HG03039 (cell line): Measurements from ENCODE around the gene ARHGAP8.
"Not testable (repeated sequence)": the region's sequence is repeated elsewhere in the genome, so short reads cannot be mapped to it uniquely, and the experiment has no call there.

Experiments
- ATAC-seq: cut with Tn5 transposase; IDR thresholded peaks from one replicate; pipeline ENCODE4 v1.9.1; 2021; ENCODE audit warnings: mild to moderate bottlenecking, moderate library complexity; ENCODE audit not compliant: unreplicated experiment

The ARHGAP8 gene

DNA sequence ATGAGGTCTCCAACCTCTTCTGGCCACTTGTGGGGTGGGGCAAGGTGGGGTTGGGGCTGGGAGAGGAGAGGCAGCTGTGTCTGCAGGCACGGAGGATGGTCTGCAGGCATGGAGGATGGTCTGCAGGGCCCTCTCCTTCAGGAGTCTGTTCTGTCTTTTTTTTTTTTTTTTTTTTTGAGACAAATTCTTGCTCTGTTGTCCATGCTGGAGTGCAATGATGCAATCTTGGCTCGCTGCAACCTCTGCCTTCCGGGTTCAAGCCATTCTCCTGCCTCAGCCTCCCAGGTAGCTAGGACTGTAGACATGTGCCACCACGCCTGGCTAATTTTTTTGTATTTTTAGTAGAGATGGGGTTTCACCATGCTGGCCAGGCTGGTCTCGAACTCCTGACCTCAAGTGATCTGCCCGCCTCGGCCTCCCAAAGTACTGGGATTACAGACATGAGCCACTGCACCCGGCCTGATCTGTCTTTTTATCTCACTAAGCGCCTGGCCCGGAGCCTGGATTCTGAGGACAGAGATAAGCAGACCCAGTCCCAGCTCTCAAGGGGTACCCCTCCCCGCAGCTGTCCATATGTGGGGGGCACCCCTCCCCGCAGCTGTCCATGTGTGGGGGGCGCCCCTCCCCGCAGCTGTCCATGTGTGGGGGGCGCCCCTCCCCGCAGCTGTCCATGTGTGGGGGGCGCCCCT is 47.7 kb downstream of the ARHGAP8 start:
- ATAC-seq: not testable (repeated sequence)

DNA sequence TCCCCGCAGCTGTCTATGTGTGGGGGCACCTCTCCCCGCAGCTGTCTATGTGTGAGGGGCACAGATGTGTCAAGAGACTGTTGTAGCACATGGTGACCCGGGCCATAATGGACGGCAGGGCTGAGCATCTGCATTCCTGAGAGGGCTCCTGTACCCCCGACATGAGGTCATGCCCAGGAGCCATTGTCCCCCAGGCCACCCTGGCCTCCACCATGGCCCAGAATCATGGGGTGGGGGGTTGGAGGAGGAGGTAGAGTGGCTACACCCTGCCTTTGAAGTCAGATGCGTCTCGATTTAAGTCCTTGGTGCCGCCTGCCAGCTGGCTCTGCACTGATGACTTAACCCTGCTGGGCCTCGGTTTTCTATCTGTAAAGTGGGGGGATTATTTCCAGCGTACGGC is 49.1 kb downstream of the ARHGAP8 start:
- no peak for ATAC-seq

DNA sequence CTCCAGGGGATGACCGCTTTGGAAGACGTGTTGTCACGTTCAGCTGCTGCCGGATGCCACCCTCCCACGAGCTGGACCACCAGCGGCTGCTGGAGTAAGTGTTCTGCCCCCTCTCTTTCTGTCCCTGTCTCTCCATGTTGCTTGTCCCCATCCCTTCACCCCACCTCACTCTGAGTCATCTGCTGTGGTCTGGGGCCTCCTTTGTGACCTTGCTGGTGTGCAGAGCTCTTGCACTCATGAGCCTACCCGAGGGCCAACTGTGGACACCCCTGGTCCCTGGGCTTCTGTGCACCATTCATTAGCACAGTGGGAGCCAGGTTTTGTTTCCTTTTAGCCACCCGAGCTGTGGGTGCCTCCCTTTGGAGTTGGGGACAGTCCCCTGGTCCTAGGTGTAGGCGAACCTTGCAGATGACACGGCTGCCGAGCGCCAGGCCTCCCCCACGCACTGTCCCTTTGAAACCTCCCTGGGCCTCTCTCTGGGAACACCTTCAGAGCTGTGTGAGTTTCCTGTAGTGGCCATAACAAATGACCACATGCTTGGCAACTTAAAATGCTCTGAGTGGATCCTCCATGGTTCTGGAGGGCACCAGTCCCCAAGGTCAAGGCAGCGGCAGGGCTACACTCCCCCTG is 49.8 kb downstream of the ARHGAP8 start:
- no peak for ATAC-seq

DNA sequence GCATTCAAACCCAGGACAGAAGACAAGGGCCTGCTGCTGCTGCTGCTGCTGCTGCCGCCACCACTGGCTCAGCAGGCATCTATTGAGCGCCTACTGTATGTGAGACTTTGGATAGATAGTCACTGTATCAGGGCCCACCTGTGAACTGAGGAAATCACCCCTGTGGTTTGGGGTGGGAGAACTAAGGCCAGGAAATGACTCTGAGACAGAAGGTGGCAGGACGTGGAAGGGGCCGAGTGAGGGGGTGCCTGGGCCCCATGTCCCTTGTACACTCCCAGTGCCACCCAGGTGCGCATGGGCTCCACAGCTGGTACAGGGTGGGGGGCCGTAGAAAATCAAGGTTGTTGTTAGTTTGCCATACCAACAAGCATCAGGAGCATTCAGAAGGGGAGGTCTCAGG is 50.6 kb downstream of the ARHGAP8 start:
- ATAC-seq: no peak

DNA sequence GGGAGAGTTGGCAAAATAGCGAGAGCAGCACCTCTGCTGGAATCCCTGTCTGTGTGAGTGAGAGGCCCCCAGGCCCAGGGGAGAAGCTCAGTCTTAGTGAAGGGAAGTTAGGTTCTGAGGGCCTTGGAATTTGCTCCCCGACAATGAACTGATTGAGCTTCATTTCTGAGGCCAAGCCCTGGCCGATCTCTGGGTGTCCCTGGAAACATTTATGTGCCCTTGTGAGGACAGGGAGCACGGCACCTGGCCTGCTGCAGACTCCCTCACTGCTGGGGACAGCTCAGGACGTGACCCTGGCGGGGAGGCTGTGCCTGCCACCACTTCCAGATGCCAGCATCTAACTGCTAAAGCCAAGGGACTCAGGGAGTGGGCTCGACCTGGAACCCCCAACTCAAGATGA is 52.0 kb downstream of the ARHGAP8 start:
- ATAC-seq: no peak

DNA sequence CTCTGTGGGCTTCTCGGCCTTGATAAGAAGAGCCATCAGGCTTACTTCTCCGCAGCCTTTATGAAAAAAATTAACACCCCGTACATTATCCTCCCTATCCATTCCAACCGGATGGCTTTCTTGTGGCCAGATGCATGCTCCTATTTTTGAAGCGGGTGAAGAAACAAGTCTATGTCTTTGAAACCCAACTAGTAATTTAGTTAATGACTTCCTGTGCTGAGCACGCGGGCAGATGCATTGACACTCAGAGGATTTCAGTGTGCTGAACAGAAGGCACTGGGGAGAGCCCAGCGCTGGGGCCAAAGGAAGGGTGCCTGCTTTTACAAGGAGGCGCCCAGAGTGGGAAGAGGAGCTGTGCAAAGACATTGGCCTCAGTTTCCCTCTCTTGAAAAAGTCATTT is 53.3 kb downstream of the ARHGAP8 start:
- ATAC-seq: no peak

DNA sequence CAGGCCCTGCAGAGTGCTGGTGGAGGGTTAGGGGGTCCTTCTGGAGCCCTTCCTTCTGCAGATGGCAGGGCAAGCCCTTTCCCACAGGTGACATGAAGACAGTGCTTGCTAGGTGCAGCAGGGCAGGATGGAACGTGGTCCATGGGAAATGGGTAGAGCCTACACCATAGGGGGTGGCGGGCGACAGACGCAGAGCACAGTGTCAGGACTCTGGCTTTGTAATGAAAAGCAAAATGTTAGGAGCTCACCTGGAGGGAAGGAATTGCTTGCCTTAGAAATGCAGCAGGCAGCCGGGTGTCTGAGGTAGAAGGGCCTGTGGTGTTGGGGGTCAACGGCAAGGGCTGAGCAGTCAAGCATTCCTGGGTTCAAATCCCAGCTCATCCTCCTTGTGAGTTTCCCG is 54.9 kb downstream of the ARHGAP8 start:
- no peak for ATAC-seq

DNA sequence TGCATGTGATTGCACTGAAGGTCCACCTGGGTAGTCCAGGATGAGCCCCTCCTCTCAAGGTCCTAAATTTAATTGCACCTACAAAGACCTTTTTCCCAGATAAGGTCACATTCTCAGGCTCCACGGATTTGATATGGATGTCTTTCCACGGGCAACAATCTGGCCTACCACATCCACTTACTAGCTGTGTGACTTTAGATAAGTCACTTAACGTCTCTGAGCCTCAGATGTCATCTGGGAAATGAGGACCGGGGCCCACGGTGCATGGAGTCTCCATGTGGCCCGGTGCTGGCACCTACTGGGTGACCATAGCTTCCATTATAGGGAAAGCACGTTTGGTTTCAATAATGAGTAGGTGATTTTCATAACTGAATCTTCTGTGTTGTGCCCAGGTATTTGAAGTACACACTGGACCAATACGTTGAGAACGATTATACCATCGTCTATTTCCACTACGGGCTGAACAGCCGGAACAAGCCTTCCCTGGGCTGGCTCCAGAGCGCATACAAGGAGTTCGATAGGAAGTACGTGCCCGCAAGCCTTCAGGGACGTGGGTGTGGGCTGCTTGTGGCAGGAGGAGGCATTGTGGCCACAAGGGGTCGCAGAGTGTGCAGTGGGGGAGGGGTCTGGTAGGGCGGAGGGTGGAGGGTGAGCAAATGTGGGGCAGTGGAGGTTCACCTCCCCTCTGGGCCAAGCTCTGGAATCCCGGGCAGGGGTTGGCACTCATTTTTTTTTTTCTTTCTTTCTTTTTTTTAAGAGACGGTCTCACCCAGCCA is 55.7 kb downstream of the ARHGAP8 start:
- ATAC-seq: no peak

DNA sequence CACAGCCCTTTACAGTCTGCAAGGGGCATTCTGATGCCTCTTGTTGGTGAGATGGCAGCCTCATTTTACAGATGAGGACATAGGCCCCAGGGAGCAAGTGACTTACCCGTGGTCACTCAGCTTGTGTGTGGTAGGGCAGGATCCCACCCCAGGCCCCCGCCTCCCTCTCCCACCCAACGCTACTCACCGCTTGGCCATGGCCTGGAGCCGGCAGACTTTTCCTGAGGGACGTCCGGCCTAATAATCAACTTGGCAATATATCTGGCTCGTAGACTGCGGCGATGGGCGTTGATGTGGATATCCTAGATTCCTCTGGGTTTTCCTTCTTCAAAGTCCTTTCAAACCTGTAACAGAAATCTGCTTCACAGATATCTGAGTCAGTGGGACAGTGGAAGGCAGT is 57.1 kb downstream of the ARHGAP8 start:
- no peak for ATAC-seq

DNA sequence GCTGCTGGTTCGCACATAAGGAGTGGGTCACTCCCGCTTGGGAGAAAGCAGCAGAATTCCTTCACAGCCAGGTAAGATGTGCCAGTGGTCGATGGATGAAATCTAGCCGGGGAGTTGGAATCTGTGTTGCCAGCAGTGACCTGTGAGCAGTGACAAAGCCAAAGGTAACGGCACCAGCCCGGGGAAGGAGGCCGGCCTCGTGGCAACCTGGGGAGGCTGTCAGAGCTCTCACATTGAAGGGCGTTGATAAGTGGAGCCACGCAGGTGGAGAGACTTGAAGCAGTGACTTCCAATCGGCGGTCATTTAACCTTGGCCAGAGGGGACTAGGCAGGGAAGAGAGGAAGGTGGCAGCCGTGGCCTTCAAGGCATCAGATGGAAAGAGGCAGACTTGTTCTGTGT is 58.8 kb downstream of the ARHGAP8 start:
- no peak for ATAC-seq

DNA sequence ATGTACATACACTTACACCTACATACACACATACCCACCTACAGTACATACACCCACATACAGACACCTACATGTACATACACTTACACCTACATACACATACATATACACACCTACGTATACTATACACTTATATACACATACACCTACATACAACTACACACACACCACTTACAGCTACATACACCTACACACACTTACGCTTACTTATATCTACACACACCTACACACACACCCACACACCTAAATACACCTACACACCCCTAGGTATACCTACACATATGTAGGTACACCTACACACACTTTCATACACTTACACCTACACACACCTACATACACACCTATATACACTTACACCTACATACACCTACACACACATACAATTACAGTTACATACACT is 61.0 kb downstream of the ARHGAP8 start:
- no peak for ATAC-seq

DNA sequence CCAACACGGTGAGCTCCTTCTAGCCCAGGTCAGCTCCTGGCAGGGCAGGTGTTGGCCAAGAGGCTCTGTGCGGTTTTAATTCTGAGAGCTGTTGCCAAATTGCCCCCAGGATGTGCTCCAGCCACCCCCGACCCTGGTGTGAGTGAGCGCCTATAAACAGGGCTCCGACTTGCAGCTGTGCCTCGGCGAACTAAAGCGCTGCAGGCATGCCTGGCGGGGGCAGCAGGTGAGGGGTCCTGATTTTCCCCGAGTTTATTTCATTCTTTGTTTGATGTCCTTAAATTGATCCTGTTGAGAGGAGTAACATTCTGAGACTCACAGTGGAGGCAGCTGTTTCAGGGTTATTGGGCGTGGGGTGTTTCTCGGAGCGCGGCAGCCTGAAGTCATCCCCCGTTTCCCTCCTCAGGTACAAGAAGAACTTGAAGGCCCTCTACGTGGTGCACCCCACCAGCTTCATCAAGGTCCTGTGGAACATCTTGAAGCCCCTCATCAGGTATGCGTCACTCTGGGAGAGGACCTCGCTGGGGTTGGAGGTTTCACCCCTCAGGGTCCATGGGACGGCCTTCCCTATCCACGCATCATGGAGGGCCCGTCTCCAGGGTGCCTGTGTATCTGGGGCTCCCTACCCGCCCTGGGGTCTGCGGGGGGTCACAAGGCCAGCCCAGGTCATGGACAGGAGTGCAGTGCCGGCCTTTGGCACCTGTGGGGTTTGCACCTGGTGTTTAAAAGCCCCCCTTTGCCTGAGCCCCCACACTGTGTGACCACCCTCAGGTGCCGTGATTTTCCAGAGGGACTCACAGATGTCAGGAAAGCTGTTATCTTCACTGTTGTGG is 62.1 kb downstream of the ARHGAP8 start:
- ATAC-seq: no peak

DNA sequence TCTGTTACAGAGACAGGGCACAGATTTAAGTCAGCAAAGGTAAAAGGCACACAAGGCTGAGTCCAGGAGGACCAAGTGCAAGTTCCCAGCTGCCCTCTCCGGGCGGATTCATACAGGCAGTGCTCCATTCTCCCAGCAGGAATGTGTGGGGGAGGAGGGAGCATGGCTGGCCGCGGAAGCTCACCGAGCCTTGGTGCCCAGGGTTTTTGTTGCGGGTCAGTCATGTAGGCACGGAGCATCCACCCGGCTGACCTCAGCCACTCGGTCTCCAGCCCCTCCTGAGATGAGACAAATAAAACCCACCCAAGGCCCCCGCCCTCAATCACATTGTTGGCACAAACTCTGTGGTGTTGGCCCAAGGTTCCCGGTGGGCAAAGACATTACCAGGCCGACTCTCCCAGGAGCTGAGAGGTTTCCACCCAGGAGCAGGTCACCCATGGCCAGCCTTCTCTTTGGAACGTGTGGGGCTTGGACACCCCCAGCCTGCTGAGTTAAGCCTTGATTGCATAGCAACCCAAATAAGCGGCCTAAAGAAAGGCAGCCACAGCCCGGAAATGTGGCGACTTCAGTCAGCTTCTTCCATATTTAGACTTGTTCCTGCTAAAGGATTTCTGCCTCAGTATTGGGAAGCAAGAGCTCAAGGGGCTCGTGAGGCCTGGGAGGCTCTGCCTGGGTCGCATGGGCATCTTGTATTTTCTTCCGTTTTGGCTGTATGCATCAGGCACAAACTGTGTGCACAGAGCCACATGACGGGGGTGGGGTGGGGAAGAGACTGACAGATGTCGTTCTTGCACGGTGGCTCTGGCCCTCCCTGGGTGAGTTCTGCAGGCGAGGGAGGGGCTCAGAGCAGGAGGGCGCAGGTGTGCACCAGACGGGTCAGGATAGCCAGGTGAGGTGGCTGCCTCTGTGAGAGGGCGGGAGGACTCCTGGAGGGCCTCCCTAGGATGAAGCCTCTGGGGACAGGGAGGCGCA is 63.0 kb downstream of the ARHGAP8 start:
- no peak for ATAC-seq

DNA sequence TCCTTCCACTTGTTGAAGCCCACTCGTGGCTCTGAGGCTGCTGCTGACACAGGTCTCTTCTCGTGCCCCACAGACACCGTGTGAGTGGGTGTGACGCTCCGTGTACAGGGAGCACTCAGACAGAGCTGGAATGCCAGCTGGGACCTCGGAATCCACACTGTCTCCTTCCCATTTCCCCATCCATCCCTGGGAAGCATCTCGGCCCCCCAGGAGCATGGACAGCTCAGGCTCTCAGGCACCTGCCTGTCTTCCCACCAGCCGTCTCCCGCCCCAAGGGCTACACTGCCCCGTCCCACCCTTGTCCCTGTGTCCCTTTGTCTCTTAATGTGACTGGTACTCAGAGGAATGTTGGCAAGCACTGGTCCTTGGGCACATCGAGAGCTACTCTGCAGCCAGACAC is 63.8 kb downstream of the ARHGAP8 start:
- ATAC-seq: no peak

DNA sequence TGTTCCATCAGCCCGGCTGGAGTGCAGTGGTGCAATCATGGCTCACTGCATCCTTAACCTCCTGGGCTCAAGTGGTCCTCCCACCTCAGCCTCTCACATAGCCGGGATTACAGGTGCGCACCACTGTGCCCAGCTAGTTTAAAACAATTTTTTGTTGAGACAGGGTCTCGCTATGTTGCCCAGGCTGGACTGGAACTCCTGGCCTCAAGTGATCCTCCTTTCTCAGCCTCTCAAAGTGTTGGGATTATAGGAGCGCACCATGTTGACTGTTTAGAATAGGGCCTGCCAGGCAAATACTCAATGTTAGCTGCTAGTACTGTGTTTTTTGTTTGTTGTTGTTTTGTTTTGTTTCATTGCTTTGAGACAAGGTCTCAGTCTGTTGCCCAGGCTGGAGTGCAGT is 66.4 kb downstream of the ARHGAP8 start:
- ATAC-seq: no peak

DNA sequence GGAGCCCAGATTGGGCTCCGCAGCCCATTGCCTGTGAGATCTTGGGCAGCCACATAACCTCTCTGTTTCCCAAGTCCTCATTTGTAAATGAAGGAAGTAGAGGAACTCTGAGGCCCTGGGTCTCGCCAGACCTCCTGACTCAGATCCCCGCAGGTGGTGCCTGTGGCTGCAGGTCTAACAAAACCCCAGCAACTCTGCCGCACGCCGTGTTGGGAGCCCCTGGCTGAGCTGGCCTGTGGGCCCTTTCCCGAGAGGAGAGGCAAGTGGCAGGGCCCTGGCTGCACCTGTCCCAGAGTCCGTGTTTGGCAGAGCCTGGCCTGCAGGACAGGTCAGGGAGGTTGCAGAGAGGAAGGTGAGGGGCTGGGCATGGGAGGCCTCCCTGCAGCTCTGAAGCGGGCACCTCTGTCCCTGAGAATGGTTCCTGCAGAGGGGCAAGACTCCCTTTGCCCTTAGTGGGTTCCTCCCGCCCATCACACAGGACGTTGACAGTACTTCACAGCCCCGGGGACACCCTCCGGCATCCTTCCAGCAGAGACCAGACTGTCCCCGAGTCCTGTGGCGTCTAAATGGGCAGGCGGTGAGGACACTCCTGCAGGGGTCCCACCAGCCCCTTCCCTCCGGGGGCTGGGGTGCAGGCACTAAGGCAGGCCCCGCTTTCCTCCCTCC is 67.7 kb downstream of the ARHGAP8 start:
- ATAC-seq: no peak

DNA sequence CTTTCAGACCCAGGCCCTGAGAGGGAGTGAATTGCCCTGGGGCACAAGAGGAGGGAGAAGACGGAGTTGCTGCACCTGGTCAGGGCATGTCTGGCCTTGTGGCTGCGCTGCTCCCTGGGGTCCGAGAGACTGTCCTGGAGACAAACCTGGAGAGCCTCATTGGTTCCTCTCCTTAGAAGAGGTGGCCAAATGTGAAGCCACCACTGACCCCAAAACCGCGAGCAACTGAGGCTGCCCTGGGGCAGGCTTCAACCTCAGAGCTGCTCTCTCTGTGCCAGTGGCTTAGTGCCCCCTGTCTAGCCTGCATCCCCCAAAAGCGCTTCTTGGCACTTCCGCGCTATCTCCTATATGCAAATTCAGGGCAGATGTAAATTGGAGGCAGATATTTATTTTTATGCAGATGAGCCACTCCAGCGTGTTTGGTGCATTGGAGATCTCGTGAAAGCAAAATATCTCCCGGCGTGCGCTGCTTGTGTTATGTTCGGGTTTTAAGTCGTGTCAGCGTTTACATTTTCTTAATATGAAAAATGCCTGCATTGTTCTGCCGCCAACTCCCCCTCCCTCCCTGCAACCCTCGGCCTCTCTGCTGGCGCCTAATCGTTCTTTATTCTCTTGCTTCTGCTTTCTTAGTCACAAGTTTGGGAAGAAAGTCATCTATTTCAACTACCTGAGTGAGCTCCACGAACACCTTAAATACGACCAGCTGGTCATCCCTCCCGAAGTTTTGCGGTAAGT is 69.5 kb downstream of the ARHGAP8 start:
- no peak for ATAC-seq

DNA sequence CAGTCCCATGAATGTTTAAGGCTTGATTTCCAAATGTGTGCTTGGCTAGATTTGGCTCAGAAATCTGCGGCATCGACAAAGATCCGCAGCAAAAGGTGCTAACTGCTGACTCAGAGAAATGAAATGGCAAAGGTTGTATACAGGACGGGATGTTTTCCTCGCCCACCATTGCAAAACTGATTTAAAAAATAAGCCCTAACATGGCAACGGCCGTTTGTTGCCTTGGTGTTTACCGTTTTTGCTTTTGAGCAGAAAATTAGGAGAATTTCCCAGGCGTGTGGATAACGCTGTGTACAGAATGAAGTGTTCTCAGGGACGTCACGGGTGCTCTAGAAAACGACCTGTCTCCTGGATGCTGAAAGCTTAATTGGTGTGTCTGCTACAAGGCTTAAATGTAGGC is 70.2 kb downstream of the ARHGAP8 start:
- no peak for ATAC-seq

DNA sequence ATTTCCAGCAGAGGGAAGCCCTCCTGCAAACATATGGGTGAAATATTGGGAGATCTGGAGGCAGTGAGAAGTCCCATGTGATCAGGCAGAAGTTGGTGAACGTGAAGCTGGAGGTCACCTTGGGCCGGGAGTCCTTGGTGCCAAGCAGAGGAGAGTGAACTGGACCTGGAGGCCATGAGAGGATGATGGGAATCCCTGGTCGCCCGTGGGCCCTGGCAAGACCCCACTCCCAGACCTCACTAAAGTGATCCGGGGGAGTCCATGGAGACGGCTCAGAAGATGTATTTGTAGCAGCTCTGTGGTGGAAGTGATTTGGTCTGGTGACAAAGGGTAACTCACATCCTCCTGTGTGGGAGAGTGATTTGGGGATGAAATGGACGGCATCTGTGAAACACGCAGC is 71.0 kb downstream of the ARHGAP8 start:
- no peak for ATAC-seq
